Brain microvascular endothelial cell (primary cell): Measurements from ENCODE around the gene ANTXR1.

ENCODE experiments used
- DNase-seq: peaks from one replicate; pipeline ENCODE4 v3.0.0-alpha.2; 2020
- H3K27ac ChIP-seq: fragments of 250-450 bp; sonication (Bioruptor Pico); 2 replicates; pipeline ENCODE4 v1.5.1; 2020; ENCODE audit warnings: mild to moderate bottlenecking, moderate library complexity
- H3K27me3 ChIP-seq: fragments of 250-450 bp; sonication (Bioruptor Pico); replicated peaks from 2 replicates; pipeline ENCODE4 v1.5.1; 2020; ENCODE audit warnings: mild to moderate bottlenecking
- H3K36me3 ChIP-seq: fragments of 250-450 bp; sonication (Bioruptor Pico); replicated peaks from 2 replicates; pipeline ENCODE4 v1.5.1; 2020; ENCODE audit warnings: mild to moderate bottlenecking
- H3K4me3 ChIP-seq: 2 replicates; pipeline ENCODE4 v1.5.1; 2011; ENCODE audit warnings: low read depth, mild to moderate bottlenecking, control low read depth, low read length, moderate library complexity
- CTCF ChIP-seq: IDR thresholded peaks from 2 replicates; pipeline ENCODE4 v1.5.1; 2011; ENCODE audit warnings: low read depth, mild to moderate bottlenecking, moderate library complexity, low read length, control low read depth, inconsistent platforms; ENCODE audit errors: missing control alignments
- in situ Hi-C: cut with HindIII; loops from 2 replicates; pipeline ENCODE4 v1.10.0; 2017; ENCODE audit warnings: low sequenced_read_pairs, low pct_ligation_motif_present

ANTXR1 gene

DNA sequence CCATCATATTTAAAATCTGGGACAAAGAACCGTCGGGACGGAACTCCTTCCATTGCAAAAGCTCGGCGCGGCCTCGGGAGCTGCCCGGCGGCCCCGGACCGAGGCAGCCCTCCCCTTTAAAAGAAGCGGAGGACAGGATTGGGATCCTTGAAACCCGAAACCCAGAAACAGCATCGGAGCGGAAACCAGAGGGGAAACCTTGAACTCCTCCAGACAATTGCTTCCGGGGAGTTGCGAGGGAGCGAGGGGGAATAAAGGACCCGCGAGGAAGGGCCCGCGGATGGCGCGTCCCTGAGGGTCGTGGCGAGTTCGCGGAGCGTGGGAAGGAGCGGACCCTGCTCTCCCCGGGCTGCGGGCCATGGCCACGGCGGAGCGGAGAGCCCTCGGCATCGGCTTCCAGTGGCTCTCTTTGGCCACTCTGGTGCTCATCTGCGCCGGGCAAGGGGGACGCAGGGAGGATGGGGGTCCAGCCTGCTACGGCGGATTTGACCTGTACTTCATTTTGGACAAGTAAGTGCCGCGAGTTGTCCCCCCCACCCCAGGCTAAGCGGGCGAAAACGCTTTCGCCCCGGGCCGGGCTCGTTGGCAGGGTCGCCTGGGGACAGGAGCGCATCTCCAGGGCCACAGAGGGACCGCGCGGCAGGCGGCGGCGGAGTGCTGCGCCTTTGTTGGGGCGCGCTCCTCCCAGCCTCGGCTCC is at the start of gene ANTXR1:
Gene ANTXR1, plus strand, starts transcription at position 38 of the 698 bp plus-strand sequence. Its CDS starts 321 bp downstream, at position 359.
- in situ Hi-C loops = loop anchor here (25.0 kb wide), 1 partner anchor 274 kb away; no protein-coding TSS in a partner anchor
- Histone ChIP-seq H3K27ac (peak within 1 kb of the TSS; percentile 57), H3K36me3 (no peaks in the 10 kb centered on the region), H3K4me3 (peak within 1 kb of the TSS; percentile 92), H3K27me3 (no peaks in the 10 kb centered on the region)
- DNase-seq = peak; percentile 64
- no peak for TF ChIP-seq CTCF

DNA sequence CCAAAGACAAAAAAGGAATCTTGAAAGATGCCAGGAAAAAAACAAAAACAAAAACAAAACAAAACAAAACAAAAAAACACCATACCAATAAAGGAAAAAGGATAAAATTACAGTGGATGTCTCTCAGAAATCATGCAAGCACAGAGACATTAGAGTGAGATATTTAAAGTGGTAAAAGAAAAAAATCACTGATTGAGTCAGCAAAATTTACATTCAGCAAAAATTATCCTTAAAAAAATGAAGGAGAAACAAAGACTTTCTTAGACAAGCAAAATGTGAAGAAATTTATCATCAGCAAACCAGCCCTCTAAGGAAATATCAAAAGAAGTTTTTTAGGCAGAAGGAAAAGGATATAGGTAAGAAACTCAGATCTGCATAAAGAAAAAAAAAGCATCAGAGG is 48.7 kb upstream of the ANTXR1 start:
- in situ Hi-C loops = no loop called here
- H3K27me3 ChIP-seq = no peaks in the 10 kb centered on the region
- TF ChIP-seq CTCF = no peak
- DNase-seq = no peak
- H3K27ac ChIP-seq = no peak overlapping the region
- no peak overlapping the region for H3K4me3 ChIP-seq
- no peaks in the 10 kb centered on the region for H3K36me3 ChIP-seq

DNA sequence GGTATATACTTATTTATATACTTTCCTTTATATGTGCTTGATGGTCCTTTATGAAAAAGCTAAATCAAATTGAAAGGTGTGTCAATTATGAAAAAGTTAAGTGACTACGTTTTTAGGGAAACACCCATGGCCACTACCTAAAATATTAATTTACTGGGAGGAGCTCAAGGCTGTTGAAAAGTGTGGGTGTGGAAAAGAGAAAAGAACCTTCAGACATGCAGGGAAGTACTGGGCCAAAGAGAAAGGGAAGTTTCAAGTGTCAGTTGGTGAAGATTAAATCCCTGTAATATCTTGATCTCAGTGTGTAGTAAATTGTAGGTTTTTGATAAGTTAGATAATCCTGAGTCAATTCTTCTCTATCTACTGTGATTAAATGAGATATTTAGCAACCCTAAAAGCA is 44.8 kb upstream of the ANTXR1 start:
- TF ChIP-seq CTCF = no peak
- Histone ChIP-seq H3K36me3 (no peaks in the 10 kb centered on the region), H3K4me3 (no peak overlapping the region)

DNA sequence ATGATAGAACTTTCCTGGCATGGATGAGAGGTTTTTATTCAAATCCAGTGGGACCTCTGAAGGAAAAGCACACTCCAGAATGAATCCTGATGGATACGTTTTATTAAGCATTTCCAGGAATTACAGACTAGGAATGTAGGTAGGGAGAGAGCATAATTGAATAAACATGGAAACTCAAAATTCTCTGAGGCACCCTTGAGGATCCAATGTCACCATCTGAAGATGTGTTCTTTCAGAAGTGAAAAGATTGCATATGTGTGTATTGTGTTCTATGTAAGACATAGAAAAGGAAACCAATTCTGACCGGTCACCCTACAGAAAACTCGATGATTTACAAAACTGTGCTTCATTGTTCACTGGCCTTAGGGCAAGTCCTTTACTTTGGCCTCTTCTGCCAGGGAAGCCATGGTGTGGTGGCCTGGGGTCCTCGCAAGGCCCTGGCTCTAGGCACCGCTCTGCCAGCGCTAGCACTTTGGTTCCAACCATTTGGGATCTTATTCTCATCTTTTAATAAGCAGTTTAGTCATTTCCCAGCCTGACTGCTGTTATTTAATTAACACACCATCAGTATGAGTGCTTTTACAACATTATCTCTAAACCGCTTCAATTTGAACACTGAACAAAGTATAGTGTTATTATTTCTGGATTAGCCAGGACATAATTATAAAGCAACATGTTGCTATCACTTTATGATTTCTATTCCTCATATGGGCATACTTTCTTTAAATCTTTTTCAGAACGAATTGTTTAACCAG is 43.1 kb upstream of the ANTXR1 start:
- H3K4me3 ChIP-seq = no peak overlapping the region
- no peaks in the 10 kb centered on the region for H3K27me3 ChIP-seq
- no peaks in the 10 kb centered on the region for H3K36me3 ChIP-seq
- no peak for TF ChIP-seq CTCF
- no peak overlapping the region for H3K27ac ChIP-seq
- in situ Hi-C loops = no loop called here
- no peak for DNase-seq

More for the DNA sequence above, 44.8 kb upstream of the ANTXR1 start:
- in situ Hi-C loops = no loop called here
- Histone ChIP-seq H3K27me3 (no peaks in the 10 kb centered on the region), H3K27ac (no peak overlapping the region)
- DNase-seq = no peak

DNA sequence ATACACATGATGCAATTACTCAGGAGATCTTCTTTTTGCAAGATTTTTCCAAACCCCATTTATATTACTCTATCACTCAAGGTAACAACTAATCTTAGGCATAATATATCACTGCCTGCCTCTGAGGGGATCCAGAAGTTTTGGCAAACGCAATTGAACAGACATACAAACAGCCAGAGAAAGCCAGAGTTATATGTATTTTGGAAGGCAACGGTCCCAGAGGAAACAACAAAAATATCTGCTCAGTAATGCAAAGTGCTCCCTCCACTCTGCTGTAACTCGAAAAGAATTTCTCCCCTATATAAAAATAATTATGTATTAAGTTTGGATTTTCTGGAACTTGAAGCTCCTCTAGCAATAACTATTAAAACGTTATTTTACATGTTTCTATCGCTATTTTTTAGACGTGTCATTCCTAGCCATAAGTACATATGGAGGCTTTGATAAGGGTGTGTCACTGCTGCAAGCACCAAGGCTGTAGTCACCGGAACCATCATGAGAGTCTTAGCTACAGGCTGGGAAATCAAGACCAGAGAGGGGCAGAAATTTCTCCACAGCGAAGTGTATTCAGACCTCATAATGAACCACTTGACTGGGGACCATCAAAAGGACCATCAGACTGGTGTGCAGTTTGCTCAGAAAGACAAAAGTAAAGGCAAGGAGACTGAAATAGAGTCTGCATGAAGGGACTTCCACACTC is 42.3 kb upstream of the ANTXR1 start:
- peak overlapping the region; percentile 96 for H3K27ac ChIP-seq
- in situ Hi-C loops = no loop called here
- no peak for DNase-seq
- no peaks in the 10 kb centered on the region for H3K36me3 ChIP-seq
- H3K4me3 ChIP-seq = no peak overlapping the region
- TF ChIP-seq CTCF = no peak
- H3K27me3 ChIP-seq = no peaks in the 10 kb centered on the region
